GM19351 (cell line): ENCODE data around the gene EMX2.
"Not testable (repeated sequence)": the region's sequence is repeated elsewhere in the genome, so short reads cannot be mapped to it uniquely, and the experiment has no call there.

ENCODE experiments used
- ATAC-seq: cut with Tn5 transposase; IDR thresholded peaks from one replicate; pipeline ENCODE4 v1.9.1; 2021; ENCODE audit warnings: mild to moderate bottlenecking, moderate library complexity; ENCODE audit not compliant: unreplicated experiment

Gene EMX2

GRCh38 chr10:117555017-117555416 lies 12.5 kb downstream of the EMX2 start:
- no peak for ATAC-seq

- ATAC-seq = no peak
Measured at GRCh38 chr10:117555863-117556262, 13.3 kb downstream of the EMX2 start.

GRCh38 chr10:117556356-117556755 lies 13.8 kb downstream of the EMX2 start:
- no peak for ATAC-seq

GRCh38 chr10:117559712-117560111 lies 17.2 kb downstream of the EMX2 start:
- ATAC-seq = no peak

GRCh38 chr10:117560942-117561341 lies 18.4 kb downstream of the EMX2 start:
- ATAC-seq = no peak

GRCh38 chr10:117562220-117562619 lies 19.7 kb downstream of the EMX2 start:
- no peak for ATAC-seq

GRCh38 chr10:117562896-117563737 lies 20.6 kb downstream of the EMX2 start:
- ATAC-seq = no peak

GRCh38 chr10:117563780-117564179 lies 21.2 kb downstream of the EMX2 start:
- ATAC-seq = no peak

- ATAC-seq = no peak
Measured at GRCh38 chr10:117565068-117565467, 22.5 kb downstream of the EMX2 start.

GRCh38 chr10:117568334-117568733 lies 25.8 kb downstream of the EMX2 start:
- ATAC-seq = no peak

- no peak for ATAC-seq
Measured at GRCh38 chr10:117569610-117570390, 27.3 kb downstream of the EMX2 start.

GRCh38 chr10:117570880-117571279 lies 28.3 kb downstream of the EMX2 start:
- no peak for ATAC-seq

GRCh38 chr10:117574498-117575146 lies 32.1 kb downstream of the EMX2 start:
- ATAC-seq = no peak

GRCh38 chr10:117578490-117578889 lies 35.9 kb downstream of the EMX2 start:
- no peak for ATAC-seq

- ATAC-seq = no peak
Measured at GRCh38 chr10:117578999-117579590, 36.5 kb downstream of the EMX2 start.

- no peak for ATAC-seq
Measured at GRCh38 chr10:117581961-117582360, 39.4 kb downstream of the EMX2 start.

GRCh38 chr10:117584831-117585230 lies 42.3 kb downstream of the EMX2 start:
- not testable (repeated sequence) for ATAC-seq

- ATAC-seq = no peak
Measured at GRCh38 chr10:117587036-117587435, 44.5 kb downstream of the EMX2 start.

GRCh38 chr10:117590101-117590875 lies 47.7 kb downstream of the EMX2 start:
- no peak for ATAC-seq

GRCh38 chr10:117591043-117591442 lies 48.5 kb downstream of the EMX2 start:
- ATAC-seq = no peak
